Measurements from ENCODE around the gene BCL2L1.
"Not testable (repeated sequence)": the region's sequence is repeated elsewhere in the genome, so short reads cannot be mapped to it uniquely, and the experiment has no call there.

The BCL2L1 gene

GRCh38 chr20:31674895-31675827, 47.5 kb downstream of the BCL2L1 start:
- DNase-seq (ENCODE audit: low spot score) = peak; percentile 79

- no peak for DNase-seq (ENCODE audit: low spot score)
These were observed 48.7 kb downstream of the BCL2L1 start for GRCh38 chr20:31673943-31674463.

- DNase-seq (ENCODE audit: low spot score) = no peak
These were observed 49.2 kb downstream of the BCL2L1 start for GRCh38 chr20:31673435-31673834.

- no peak for DNase-seq (ENCODE audit: low spot score)
These were observed 51.3 kb downstream of the BCL2L1 start for GRCh38 chr20:31671324-31671723.

GRCh38 chr20:31670371-31671228, 52.1 kb downstream of the BCL2L1 start:
- no peak for DNase-seq (ENCODE audit: low spot score)

GRCh38 chr20:31669876-31670275, 52.8 kb downstream of the BCL2L1 start:
- no peak for DNase-seq (ENCODE audit: low spot score)

GRCh38 chr20:31668944-31669343, 53.7 kb downstream of the BCL2L1 start:
- DNase-seq (ENCODE audit: low spot score) = not testable (repeated sequence)

GRCh38 chr20:31667315-31668285, 55.1 kb downstream of the BCL2L1 start:
- DNase-seq (ENCODE audit: low spot score) = no peak

GRCh38 chr20:31666258-31667042, 56.2 kb downstream of the BCL2L1 start:
- DNase-seq (ENCODE audit: low spot score) = no peak

GRCh38 chr20:31665753-31666152, 56.9 kb downstream of the BCL2L1 start:
- no peak for DNase-seq (ENCODE audit: low spot score)

GRCh38 chr20:31664696-31665354, 57.8 kb downstream of the BCL2L1 start:
- no peak for DNase-seq (ENCODE audit: low spot score)

- DNase-seq (ENCODE audit: low spot score) = no peak
These were observed 58.6 kb downstream of the BCL2L1 start for GRCh38 chr20:31663838-31664695.

- DNase-seq (ENCODE audit: low spot score) = no peak
These were observed 59.2 kb downstream of the BCL2L1 start for GRCh38 chr20:31663524-31663837.

- DNase-seq (ENCODE audit: low spot score) = no peak
These were observed 60.3 kb downstream of the BCL2L1 start for GRCh38 chr20:31662372-31662854.

GRCh38 chr20:31661625-31662371, 60.9 kb downstream of the BCL2L1 start:
- DNase-seq (ENCODE audit: low spot score) = peak; percentile 87

GRCh38 chr20:31654534-31654933, 68.1 kb downstream of the BCL2L1 start:
- DNase-seq (ENCODE audit: low spot score) = no peak

GRCh38 chr20:31653561-31653960, 69.1 kb downstream of the BCL2L1 start:
- no peak for DNase-seq (ENCODE audit: low spot score)

- DNase-seq (ENCODE audit: low spot score) = no peak
These were observed 69.7 kb downstream of the BCL2L1 start for GRCh38 chr20:31652917-31653396.

Data from germinal center (tissue), 1 donor.